Testis (tissue), 3 donors: ENCODE results near the gene ICA1. TPM values are rescaled to one million over a fixed set of nuclear protein-coding genes. Genes with fewer than 3 reads are reported as not detected.

Source experiments
- DNase-seq: peaks from one replicate; pipeline ENCODE4 v3.0.0-alpha.2; 2019
- H3K27ac ChIP-seq, 2 donors: fragments of 200-600 bp; sonication (generic); one replicate each; pipeline ENCODE4 v1.5.1; 2019
- H3K27me3 ChIP-seq: fragments of 200-600 bp; sonication (generic); one replicate; pipeline ENCODE4 v1.5.1; 2019
- H3K36me3 ChIP-seq: fragments of 200-600 bp; sonication (generic); one replicate; pipeline ENCODE4 v1.5.1; 2017; ENCODE audit warnings: low read depth; ENCODE audit errors: missing control alignments
- H3K4me1 ChIP-seq: fragments of 200-600 bp; sonication (generic); one replicate; pipeline ENCODE4 v1.5.1; 2019
- H3K4me3 ChIP-seq, 2 donors: fragments of 200-600 bp; sonication (generic); one replicate each; pipeline ENCODE4 v1.5.1; 2017 to 2019
- H3K9me3 ChIP-seq: fragments of 200-600 bp; sonication (generic); one replicate; pipeline ENCODE4 v1.5.1; 2017
- CTCF ChIP-seq, 3 experiments: fragments of 450-650 bp in 2 of 3; fragments of 200-600 bp in 1 of 3; sonication (generic) in 1 of 3; IDR thresholded peaks; one replicate each; pipeline ENCODE4 v1.5.1; 2016 to 2019; ENCODE audit warnings: antibody characterized with exemption in 3 of 3, mild to moderate bottlenecking in 2 of 3, moderate library complexity in 1 of 3
- POLR2A ChIP-seq: fragments of 450-650 bp; IDR thresholded peaks from one replicate; pipeline ENCODE4 v1.6.1; 2017; ENCODE audit warnings: antibody characterized with exemption, mild to moderate bottlenecking, moderate library complexity
- WGBS, 2 donors: methylation state at CpG; one replicate each; pipeline ENCODE4 v1.1.5; 2018; 5-methylcytosine and 5-hydroxymethylcytosine counted together
- intact Hi-C: fragments of 100-400 bp; cut with DNase I; formaldehyde crosslinking; loops from one replicate; pipeline ENCODE4 v1.15.1; 2023; ENCODE audit warnings: low total_unique reads
- polyA plus RNA-seq: library from polyadenylated mRNA; stranded (reverse); fragments of 350-450 nt; fragmentation: Illumina TruSeq; extraction: RNeasy Lipid Tissue Mini Kit (QIAGEN cat#74804); gene quantifications from one replicate; pipeline ENCODE4 v1.2.3, GENCODE V29; 2014; ENCODE audit warnings: low read depth, low replicate concordance; ENCODE audit not compliant: insufficient read depth
- total RNA-seq, 2 donors: library from RNA; depleted of rRNA; stranded (reverse); fragments of >200 nt; gene quantifications; one replicate each; pipeline ENCODE4 v1.2.3, GENCODE V29; 2016

Gene ICA1
- total and polyA plus RNA-seq, 3 donors from 2014 or later: 33.6 to 90.3 (median 76.1) TPM

- Histone ChIP-seq H3K27me3 (no peaks in the 10 kb centered on the region), H3K9me3 (no peaks in the 10 kb centered on the region), H3K4me3 (no peak overlapping the region), H3K4me1 (no peaks in the 10 kb centered on the region), H3K27ac (no peak overlapping the region), H3K36me3 (no peaks in the 10 kb centered on the region)
- DNase-seq: no peak
- no peak for TF ChIP-seq CTCF (IDR thresholded peaks at IDR 0.05)
- no peak for TF ChIP-seq POLR2A
- WGBS, 2 donors: 84 to 89% methylated on average over 2 of the region's 2 CpGs
- intact Hi-C loops: no loop called here
These were observed 57.0 kb downstream of the ICA1 start for GRCh38 chr7:8205031-8205387.

DNA sequence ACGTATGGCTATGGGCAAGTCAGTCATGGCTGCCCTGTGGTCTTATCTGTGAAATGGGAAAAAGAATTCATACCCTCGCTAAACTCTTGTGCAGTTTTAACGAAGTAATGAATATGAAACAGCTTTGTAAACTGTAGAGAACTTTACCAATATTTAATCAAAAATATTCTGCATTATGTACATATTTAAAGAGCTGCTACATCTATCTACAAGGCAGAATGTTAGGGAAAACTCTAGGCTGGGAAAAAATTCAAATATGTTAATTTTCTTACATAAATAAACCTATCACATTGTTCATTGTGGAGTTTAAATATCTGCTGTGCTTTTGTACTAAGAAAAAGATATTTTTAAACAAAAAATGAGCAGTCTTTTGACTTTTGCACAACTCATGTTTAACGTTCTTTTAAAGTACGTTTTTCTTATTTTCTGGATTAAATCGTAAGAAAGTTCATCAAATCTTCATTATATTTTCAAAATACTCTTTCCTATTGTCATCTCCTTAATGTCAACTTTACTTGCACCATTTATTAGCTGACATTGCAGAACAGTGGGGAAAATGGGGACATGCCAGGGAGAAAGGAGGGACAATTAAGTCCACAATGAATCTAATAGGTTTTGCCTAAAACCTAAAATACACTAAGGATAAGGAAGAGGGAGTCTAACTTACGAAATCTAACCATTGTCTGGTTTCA, 57.5 kb downstream of the ICA1 start:
- TF ChIP-seq CTCF (IDR thresholded peaks at IDR 0.05): no peak
- no peak for TF ChIP-seq POLR2A
- Histone ChIP-seq H3K9me3 (no peaks in the 10 kb centered on the region), H3K36me3 (no peaks in the 10 kb centered on the region), H3K27ac (no peak overlapping the region), H3K27me3 (no peaks in the 10 kb centered on the region), H3K4me1 (no peaks in the 10 kb centered on the region), H3K4me3 (no peak overlapping the region)
- DNase-seq: no peak
- intact Hi-C loops: no loop called here
- WGBS, 2 donors: 87 to 92% methylated on average over 7 of the region's 7 CpGs

GRCh38 chr7:8201846-8202441, 60.0 kb downstream of the ICA1 start:
- intact Hi-C loops: no loop called here

DNA sequence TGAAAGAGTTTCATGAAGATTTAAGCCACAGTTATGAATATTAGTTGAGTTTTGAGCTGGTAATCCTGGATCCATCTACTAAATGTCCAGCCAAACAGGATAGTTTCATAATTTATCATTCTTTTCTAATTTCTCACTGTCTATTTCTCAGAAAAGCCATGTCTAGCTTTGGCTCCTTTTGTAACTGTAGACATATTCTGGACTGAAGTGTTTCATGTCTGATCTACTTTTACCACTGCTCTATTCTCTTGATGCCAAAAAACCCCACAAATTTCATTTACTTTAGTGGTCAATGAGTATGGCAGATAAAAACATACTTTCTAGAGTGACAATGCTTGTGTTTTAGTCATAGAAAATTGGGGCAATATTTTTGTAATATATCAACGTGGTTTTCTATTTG, 61.2 kb downstream of the ICA1 start:
- H3K27ac ChIP-seq: no peak overlapping the region
- H3K4me3 ChIP-seq: no peak overlapping the region
- intact Hi-C loops: no loop called here
- no peaks in the 10 kb centered on the region for H3K9me3 ChIP-seq
- no peaks in the 10 kb centered on the region for H3K27me3 ChIP-seq
- no peak for DNase-seq
- no peak for TF ChIP-seq POLR2A
- no peak for TF ChIP-seq CTCF (IDR thresholded peaks at IDR 0.05)
- H3K4me1 ChIP-seq: no peaks in the 10 kb centered on the region
- WGBS, 2 donors: 88% methylated on average over 1 of the region's 1 CpG
- H3K36me3 ChIP-seq: no peaks in the 10 kb centered on the region

More at GRCh38 chr7:8201846-8202441, 60.0 kb downstream of the ICA1 start:
- Histone ChIP-seq H3K4me3 (no peak overlapping the region), H3K9me3 (no peaks in the 10 kb centered on the region), H3K4me1 (no peaks in the 10 kb centered on the region), H3K27ac (no peak overlapping the region), H3K36me3 (no peaks in the 10 kb centered on the region), H3K27me3 (no peaks in the 10 kb centered on the region)
- no peak for DNase-seq
- 53 to 56% methylated on average over 3 of the region's 3 CpGs for WGBS, 2 donors
- TF ChIP-seq CTCF (IDR thresholded peaks at IDR 0.05) (no peak), POLR2A (no peak)

DNA sequence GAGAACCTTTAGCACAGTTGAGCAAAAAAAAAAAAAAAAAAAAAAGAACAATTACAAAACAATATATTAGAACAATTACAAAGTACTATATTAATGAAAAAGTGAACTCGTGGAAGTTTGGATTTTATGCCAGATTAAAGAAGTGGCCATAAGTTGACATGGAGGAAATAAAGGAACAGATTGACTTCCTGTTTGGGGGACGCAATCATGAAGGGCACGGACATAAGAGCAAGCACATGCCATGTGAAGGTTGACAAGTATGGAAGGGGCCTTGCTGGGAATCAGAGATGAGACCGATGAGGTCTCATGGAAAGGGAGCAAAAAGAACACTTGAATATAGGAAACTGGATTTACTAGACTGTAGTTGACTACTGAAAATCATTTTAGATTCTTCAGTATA, 61.7 kb downstream of the ICA1 start:
- WGBS, 2 donors: 85 to 88% methylated on average over 4 of the region's 4 CpGs
- intact Hi-C loops: no loop called here
- TF ChIP-seq CTCF (IDR thresholded peaks at IDR 0.05): no peak
- no peak for TF ChIP-seq POLR2A
- Histone ChIP-seq H3K36me3 (no peaks in the 10 kb centered on the region), H3K4me3 (no peak overlapping the region), H3K27ac (no peak overlapping the region), H3K9me3 (no peaks in the 10 kb centered on the region), H3K4me1 (no peaks in the 10 kb centered on the region), H3K27me3 (no peaks in the 10 kb centered on the region)
- DNase-seq: no peak
